HepG2 (cell line): Measurements from ENCODE around the gene GH2. TPM values are rescaled to one million over a fixed set of nuclear protein-coding genes. Genes with fewer than 3 reads are reported as not detected.
A peak's percentile ranks its signal among the peaks of the same experiment; 100 is the strongest.

ENCODE experiments used
- GRHL1 ChIP-seq: sonication (generic); formaldehyde crosslinking; conservative IDR thresholded peaks from 2 replicates; pipeline ENCODE4 v1.8.0; 2022; ENCODE audit warnings: missing genetic modification reagents
- HMGXB4 ChIP-seq, 2 experiments: sonication (generic) in 1 of 2; formaldehyde crosslinking in 1 of 2; IDR thresholded peaks; 2 replicates each; pipeline versions ENCODE4 v1.4.0 to v1.6.1; 2018 to 2020; ENCODE audit warnings: missing genetic modification reagents in 2 of 2, borderline replicate concordance in 1 of 2, low read depth in 1 of 2, mild to moderate bottlenecking in 1 of 2, missing biosample characterization in 1 of 2
- HNF1B ChIP-seq: sonication (generic); formaldehyde crosslinking; IDR thresholded peaks from 2 replicates; pipeline ENCODE4 v1.5.1; 2020; ENCODE audit warnings: mild to moderate bottlenecking, moderate library complexity, missing genetic modification reagents
- ZNF101 ChIP-seq: sonication (generic); formaldehyde crosslinking; IDR thresholded peaks from 2 replicates; pipeline ENCODE4 v1.4.0; 2020; ENCODE audit warnings: mild to moderate bottlenecking, low read depth, missing genetic modification reagents, borderline replicate concordance
- polyA plus RNA-seq, 8 experiments: library from polyadenylated mRNA; depleted of rRNA in 3 of 8; stranded (reverse) in 7 of 8; unstranded in 1 of 8; fragments of >200 nt; fragmentation: Illumina TruSeq in 4 of 8; extraction: Trizol in 4 of 8; gene quantifications; 2 replicates each; pipeline versions ENCODE4 v1.2.1 to v1.2.3, GENCODE V29; 2011 to 2016; ENCODE audit warnings: low read depth in 4 of 8, missing spikeins in 1 of 8, mixed read lengths in 1 of 8; ENCODE audit not compliant: insufficient read depth in 1 of 8
- total RNA-seq, 5 experiments: library from RNA; depleted of rRNA; stranded (reverse); fragments of >200 nt; fragmentation: Illumina TruSeq; extraction: Trizol; gene quantifications; 2 replicates each; pipeline ENCODE4 v1.2.3, GENCODE V29; 2016; ENCODE audit warnings: low read depth in 1 of 5

Gene GH2
- total and polyA plus RNA-seq, 2 of the 13 experiments (the other 11 are each of a cell fraction or from before 2014, with no cell fraction given) = not detected

- TF ChIP-seq HMGXB4 (CRISPR knock-in tag; IDR thresholded peaks at IDR 0.05; ENCODE audit: borderline replicate concordance in 1 of 2, low read depth in 1 of 2) = peak; percentile 9 to 53; a peak in 1 of 4 replicates
- TF ChIP-seq GRHL1 (CRISPR knock-in tag) = no peak
- no peak for TF ChIP-seq ZNF101 (CRISPR knock-in tag)
- TF ChIP-seq HNF1B (CRISPR knock-in tag) = peak; percentile 58; the same call in 1 of the 2 replicates
These were observed 41.0 kb downstream of the GH2 start (continued) for GRCh38 chr17:63840591-63841349.
